T-cell (primary cell): ENCODE results near the gene POM121C. TPM values are rescaled to one million over a fixed set of nuclear protein-coding genes. Genes with fewer than 3 reads are reported as not detected.
A peak's percentile ranks its signal among the peaks of the same experiment; 100 is the strongest.
"Not testable (repeated sequence)": the region's sequence is repeated elsewhere in the genome, so short reads cannot be mapped to it uniquely, and the experiment has no call there.

ENCODE experiments used
- ATAC-seq, 4 experiments: fragments of 200-7000 bp in 3 of 4; fragments of 150-1000 bp in 1 of 4; cut with Tn5 transposase; replicated peaks in 1 of 4; 1 replicate in 3 of 4; 2 replicates in 1 of 4; pipeline ENCODE4 v1.10.0; 2021; ENCODE audit warnings: moderate library complexity in 3 of 4, mild to moderate bottlenecking in 2 of 4, moderate number of reproducible peaks in 1 of 4
- CTCF ChIA-PET, 2 donors: fragments of 300-600 bp; sonication (Branson Sonifier 250); formaldehyde crosslinking; loops; one replicate each; lab custom pipeline; 2022; ENCODE audit warnings: antibody characterized with exemption in 2 of 2; lab: Charles Lee
- POLR2A ChIA-PET, 2 donors: fragments of 300-600 bp; sonication (Branson Sonifier 250); formaldehyde crosslinking; loops; one replicate each; lab custom pipeline; 2022; ENCODE audit warnings: antibody characterized with exemption in 2 of 2; lab: Charles Lee
- DNase-seq, 35 experiments: peaks; one replicate each; pipeline versions ENCODE4 v3.0.0 to v3.0.0-alpha.2; 2013 to 2023
- H3K27ac ChIP-seq: one replicate; pipeline ENCODE4 v1.5.1; 2013; ENCODE audit warnings: low read length
- H3K27me3 ChIP-seq, 2 experiments: replicated peaks in 1 of 2; 1 replicate in 1 of 2; 2 replicates in 1 of 2; pipeline versions ENCODE4 v1.6.1 to v1.7.0; 2013; ENCODE audit warnings: low read length in 1 of 2, mixed read lengths in 1 of 2; ENCODE audit not compliant: control insufficient read depth in 2 of 2, insufficient read depth in 2 of 2; ENCODE audit errors: extremely low read depth in 1 of 2
- H3K36me3 ChIP-seq, 2 donors: 1 replicate in 1 of 2; 2 replicates in 1 of 2; pipeline versions ENCODE4 v1.6.1 to v1.7.0; 2013; ENCODE audit warnings: low read length in 1 of 2; ENCODE audit not compliant: control insufficient read depth in 2 of 2, insufficient read depth in 1 of 2; ENCODE audit errors: extremely low read depth in 1 of 2
- H3K4me1 ChIP-seq, 2 experiments: 1 replicate in 1 of 2; 2 replicates in 1 of 2; pipeline versions ENCODE4 v1.6.1 to v1.7.0; 2013; ENCODE audit warnings: low read length in 2 of 2, mixed read lengths in 1 of 2; ENCODE audit not compliant: insufficient read depth in 2 of 2, control insufficient read depth in 1 of 2; ENCODE audit errors: extremely low read depth in 1 of 2
- H3K4me3 ChIP-seq, 2 donors: 1 replicate in 1 of 2; 2 replicates in 1 of 2; pipeline versions ENCODE4 v1.5.1 to v1.7.0; 2013; ENCODE audit warnings: mild to moderate bottlenecking in 2 of 2, low read length in 1 of 2, moderate library complexity in 1 of 2; ENCODE audit not compliant: control insufficient read depth in 1 of 2; ENCODE audit errors: extremely low read depth in 1 of 2
- H3K9me3 ChIP-seq: 2 replicates; pipeline ENCODE4 v1.7.0; 2013
- H3K27ac Mint-ChIP-seq, 2 donors: one replicate each; pipeline ENCODE4 v1.8.0; 2020 to 2021; ENCODE audit warnings: mild to moderate bottlenecking in 2 of 2, mixed read lengths in 2 of 2
- H3K27me3 Mint-ChIP-seq, 2 donors: one replicate each; pipeline ENCODE4 v1.8.0; 2021 to 2022; ENCODE audit warnings: mixed read lengths in 2 of 2
- H3K36me3 Mint-ChIP-seq: one replicate; pipeline ENCODE4 v1.8.0; 2021; ENCODE audit warnings: mixed read lengths
- H3K4me1 Mint-ChIP-seq, 3 donors: one replicate each; pipeline ENCODE4 v1.8.0; 2020 to 2022; ENCODE audit warnings: mixed read lengths in 3 of 3, mild to moderate bottlenecking in 1 of 3
- H3K4me3 Mint-ChIP-seq, 3 donors: one replicate each; pipeline ENCODE4 v1.8.0; 2020 to 2022; ENCODE audit warnings: mild to moderate bottlenecking in 3 of 3, mixed read lengths in 3 of 3, moderate library complexity in 3 of 3
- H3K9me3 Mint-ChIP-seq, 3 donors: one replicate each; pipeline ENCODE4 v1.8.0; 2020 to 2022; ENCODE audit warnings: mixed read lengths in 3 of 3
- WGBS: methylation state at CpG from one replicate; pipeline ENCODE4 v1.1.5; 2013; ENCODE audit warnings: missing lambda C conversion rate; ENCODE audit not compliant: insufficient coverage; 5-methylcytosine and 5-hydroxymethylcytosine counted together
- total RNA-seq, 35 experiments: library from RNA in 6 of 35; stranded (reverse) in 6 of 35; fragments of 120-200 nt in 1 of 35; gene quantifications; one replicate each; pipeline versions ENCODE4 v1.2.1 to v1.2.4 and lab custom pipeline; 2013 to 2026

POM121C gene
- total RNA-seq, 5 donors from 2014 or later (not counting 1 experiment from before 2014, with no cell fraction given), result 76.9 to 113 (median 86.1) TPM

DNA sequence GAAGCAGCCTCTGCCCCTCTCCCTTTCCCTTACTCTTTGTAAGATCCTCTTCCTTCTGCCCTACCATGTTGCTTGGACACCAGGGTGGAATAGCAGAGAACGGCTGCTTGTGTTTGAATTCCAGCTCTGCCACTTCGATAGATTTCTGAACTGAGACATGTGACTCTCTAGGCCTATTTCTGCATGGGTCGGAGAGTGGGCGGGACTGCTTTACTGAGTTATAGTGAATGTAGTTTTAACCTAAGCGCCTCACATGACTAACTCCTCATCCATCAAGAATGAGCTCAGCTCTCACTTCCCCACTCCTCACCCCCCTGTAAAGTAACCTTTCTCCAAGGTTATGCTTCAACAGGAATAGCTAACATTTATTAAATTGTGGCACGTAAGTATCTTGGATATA is 71.9 kb downstream of the POM121C start:
- no CpG with 5 or more reads among the region's 6 CpGs for WGBS

DNA sequence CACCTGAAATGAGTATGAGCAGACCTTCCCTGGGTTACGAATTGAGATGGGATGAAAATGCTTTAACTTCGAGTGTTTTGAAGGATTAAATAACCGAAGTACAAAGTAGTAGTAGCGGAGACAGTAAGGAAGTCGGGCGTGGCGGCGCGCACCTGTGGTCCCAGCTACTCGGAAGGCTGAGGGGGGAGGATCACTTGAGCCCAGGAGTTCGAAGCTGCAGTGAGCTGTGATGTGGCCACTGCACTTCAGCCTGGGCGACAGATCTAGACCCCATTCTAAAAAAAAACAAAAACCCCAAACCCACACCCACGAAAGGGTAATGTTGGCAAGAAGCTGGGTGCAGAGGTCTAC is 75.3 kb downstream of the POM121C start:
- H3K36me3 ChIP-seq, DNase-seq, POLR2A ChIA-PET, H3K4me3 Mint-ChIP-seq, H3K27ac ChIP-seq, H3K9me3 Mint-ChIP-seq, H3K27ac Mint-ChIP-seq, H3K27me3 Mint-ChIP-seq, H3K9me3 ChIP-seq, H3K36me3 Mint-ChIP-seq, H3K4me1 ChIP-seq, H3K4me1 Mint-ChIP-seq, H3K4me3 ChIP-seq, CTCF ChIA-PET, H3K27me3 ChIP-seq: not testable (repeated sequence)
- ATAC-seq, result peak in 3 of 4 experiments; percentile 5 to 28 (median 25)
- WGBS, result no CpG with 5 or more reads among the region's 13 CpGs

More for the DNA sequence above, 71.9 kb downstream of the POM121C start:
- ATAC-seq, CTCF ChIA-PET, H3K4me1 Mint-ChIP-seq, H3K27ac Mint-ChIP-seq, H3K9me3 ChIP-seq, H3K4me3 ChIP-seq, H3K27me3 Mint-ChIP-seq, H3K4me1 ChIP-seq, H3K9me3 Mint-ChIP-seq, H3K27me3 ChIP-seq, H3K4me3 Mint-ChIP-seq, DNase-seq, H3K36me3 ChIP-seq, H3K36me3 Mint-ChIP-seq, POLR2A ChIA-PET, H3K27ac ChIP-seq: not testable (repeated sequence)

DNA sequence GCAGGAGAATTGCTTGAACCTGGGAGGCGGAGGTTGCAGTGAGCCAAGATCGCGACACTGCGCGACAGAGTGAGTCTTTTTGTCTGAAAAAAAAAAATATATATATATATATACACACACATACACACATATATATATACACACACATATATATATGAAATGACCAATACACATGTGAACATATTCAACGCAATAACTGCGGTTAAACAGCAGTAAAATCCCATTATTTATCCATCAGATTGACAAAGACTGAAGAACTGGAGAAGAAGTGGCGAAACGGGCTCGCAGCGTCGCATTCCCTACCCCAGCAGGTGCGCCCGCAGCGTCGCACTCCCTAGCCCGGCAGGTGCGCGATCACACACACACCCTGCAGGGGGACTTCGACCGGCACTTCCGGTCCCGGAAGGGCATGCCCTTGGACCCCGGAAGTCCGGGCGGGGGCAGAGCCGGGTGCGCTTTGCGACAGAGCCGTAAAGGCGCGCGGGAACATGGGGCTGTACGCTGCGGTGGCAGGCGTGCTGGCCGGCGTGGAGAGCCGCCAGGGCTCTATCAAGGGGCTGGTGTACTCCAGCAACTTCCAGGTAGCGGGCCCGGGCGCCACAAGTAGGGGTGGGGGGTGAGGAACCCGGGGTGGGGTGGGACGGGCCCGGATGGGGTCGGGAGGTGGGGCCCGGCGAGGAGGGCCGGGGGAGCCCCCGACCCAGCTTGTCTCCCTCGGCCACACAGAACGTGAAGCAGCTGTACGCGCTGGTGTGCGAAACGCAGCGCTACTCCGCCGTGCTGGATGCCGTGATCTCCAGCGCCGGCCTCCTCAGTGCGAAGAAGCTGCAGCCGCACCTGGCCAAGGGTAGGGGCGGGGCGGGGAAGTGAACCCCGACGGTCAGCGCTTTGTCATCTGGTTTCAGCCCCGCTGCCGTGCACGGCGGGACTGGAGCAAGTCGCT is 75.9 kb downstream of the POM121C start:
- CTCF ChIA-PET, result not testable (repeated sequence)
- H3K27ac Mint-ChIP-seq, result peak overlapping the region in 1 of 2 donors; percentile 72

DNA sequence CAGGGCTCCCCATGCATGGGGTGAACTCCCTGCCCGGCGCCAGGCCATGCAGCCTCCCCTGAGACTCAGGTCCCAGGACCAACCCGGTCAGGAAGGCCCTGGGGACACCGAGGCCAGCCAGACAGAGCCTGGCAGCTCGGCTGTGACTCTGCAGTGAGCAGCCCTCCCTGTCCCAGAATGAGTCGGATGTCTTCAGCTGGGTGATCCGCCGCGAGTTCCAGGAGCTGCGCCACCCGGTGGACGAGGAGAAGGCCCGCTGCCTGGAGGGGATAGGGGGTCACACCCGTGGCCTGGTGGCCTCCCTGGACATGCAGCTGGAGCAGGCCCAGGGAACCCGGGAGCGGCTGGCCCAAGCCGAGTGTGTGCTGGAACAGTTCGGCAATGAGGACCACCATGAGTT is 81.4 kb downstream of the POM121C start:
- CTCF ChIA-PET, H3K27ac ChIP-seq, POLR2A ChIA-PET, H3K9me3 ChIP-seq, H3K4me1 Mint-ChIP-seq, ATAC-seq, H3K27me3 ChIP-seq, DNase-seq, H3K4me1 ChIP-seq, H3K36me3 Mint-ChIP-seq, H3K27ac Mint-ChIP-seq, H3K36me3 ChIP-seq, H3K4me3 ChIP-seq, H3K9me3 Mint-ChIP-seq, H3K4me3 Mint-ChIP-seq, H3K27me3 Mint-ChIP-seq: not testable (repeated sequence)
- no CpG with 5 or more reads among the region's 18 CpGs for WGBS

More for the DNA sequence above, 75.9 kb downstream of the POM121C start:
- H3K36me3 ChIP-seq, H3K4me1 ChIP-seq, H3K4me1 Mint-ChIP-seq, POLR2A ChIA-PET, H3K36me3 Mint-ChIP-seq, H3K27ac ChIP-seq, DNase-seq, H3K27me3 Mint-ChIP-seq, H3K9me3 Mint-ChIP-seq, H3K27me3 ChIP-seq, H3K4me3 ChIP-seq, H3K9me3 ChIP-seq: not testable (repeated sequence)
- peak; percentile 91 to 97 (median 94) for ATAC-seq
- peak overlapping the region; percentile 56 to 71 (median 62) for H3K4me3 Mint-ChIP-seq
- no CpG with 5 or more reads among the region's 74 CpGs for WGBS

DNA sequence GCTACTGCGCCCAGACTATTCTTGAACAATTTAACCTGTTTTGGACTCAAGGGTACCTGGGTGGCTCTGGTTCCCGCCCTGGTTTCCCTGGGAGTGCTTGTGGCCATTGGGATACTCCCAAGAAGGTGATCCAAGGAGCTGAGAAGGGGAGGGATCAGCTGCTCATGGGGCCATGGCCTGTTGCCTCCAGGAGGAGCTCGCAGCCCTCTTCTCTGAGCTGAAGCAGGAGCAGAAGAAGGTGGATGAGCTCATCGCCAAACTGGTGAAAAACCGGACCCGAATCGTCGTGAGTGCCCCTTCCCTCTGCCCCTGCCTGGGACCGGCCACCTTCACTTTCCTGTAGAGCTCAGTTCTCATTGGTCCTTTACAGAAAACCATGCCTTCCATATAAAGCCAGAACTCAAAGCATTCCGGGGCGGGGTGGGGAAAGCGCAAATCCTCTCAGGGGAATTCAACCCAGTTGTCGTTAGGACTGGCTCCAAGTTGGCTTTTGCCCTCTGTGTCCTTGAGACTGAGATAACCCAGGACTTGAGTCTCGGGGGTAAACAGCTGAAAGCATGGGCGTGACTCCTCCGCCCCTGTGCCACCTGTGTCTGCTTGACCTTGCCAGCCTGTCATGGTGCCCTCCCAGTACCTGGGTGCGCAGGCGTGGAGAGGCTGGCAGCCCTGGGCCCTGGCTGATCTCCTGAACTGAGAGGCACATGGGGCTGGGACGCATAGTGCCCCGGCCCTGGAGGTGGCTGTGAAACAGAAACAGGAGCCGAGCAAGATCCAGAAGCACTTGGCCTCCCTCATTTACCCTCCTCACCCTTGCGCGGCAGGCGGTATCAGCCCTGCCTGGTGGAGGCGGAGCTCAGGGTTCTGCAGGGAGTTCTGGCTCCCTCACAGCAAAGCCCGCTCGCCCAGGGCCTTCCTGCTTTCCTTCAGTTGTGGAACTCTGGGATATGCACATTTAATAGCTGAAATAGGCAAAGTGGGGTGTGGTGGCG is 82.3 kb downstream of the POM121C start:
- ATAC-seq, H3K36me3 ChIP-seq, DNase-seq, CTCF ChIA-PET, H3K9me3 Mint-ChIP-seq, H3K27me3 Mint-ChIP-seq, H3K27ac Mint-ChIP-seq, POLR2A ChIA-PET, H3K4me1 Mint-ChIP-seq, H3K4me1 ChIP-seq, H3K4me3 Mint-ChIP-seq, H3K27ac ChIP-seq, H3K9me3 ChIP-seq, H3K27me3 ChIP-seq, H3K36me3 Mint-ChIP-seq, H3K4me3 ChIP-seq: not testable (repeated sequence)
- WGBS, result no CpG with 5 or more reads among the region's 28 CpGs

DNA sequence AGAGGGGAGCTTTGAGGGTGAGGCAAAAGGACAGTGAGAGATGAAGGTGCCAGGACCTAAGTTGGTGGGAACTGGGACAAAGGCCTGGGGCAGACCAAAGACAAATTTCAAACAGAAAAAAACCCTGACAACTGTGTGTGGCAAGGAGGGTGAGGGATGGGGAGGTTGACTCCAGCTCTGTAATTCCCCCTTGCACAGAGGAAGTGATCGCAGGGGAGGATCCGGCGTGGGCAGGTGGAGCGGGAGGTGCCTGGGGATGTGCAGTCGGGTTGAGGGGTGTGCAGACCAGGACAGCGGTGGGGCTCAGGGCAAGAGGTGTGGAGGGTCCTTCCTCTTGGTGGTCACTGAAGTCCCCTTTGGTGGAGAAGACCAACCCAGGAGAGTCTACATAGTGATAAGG is 85.5 kb downstream of the POM121C start:
- peak in 1 of 4 experiments; percentile 46 for ATAC-seq
- H3K27me3 Mint-ChIP-seq, H3K36me3 Mint-ChIP-seq, CTCF ChIA-PET, H3K4me3 ChIP-seq, H3K27me3 ChIP-seq, H3K27ac ChIP-seq, H3K4me3 Mint-ChIP-seq, H3K9me3 Mint-ChIP-seq, DNase-seq, POLR2A ChIA-PET, H3K4me1 ChIP-seq, H3K9me3 ChIP-seq, H3K27ac Mint-ChIP-seq, H3K36me3 ChIP-seq, H3K4me1 Mint-ChIP-seq: not testable (repeated sequence)
- WGBS, result no CpG with 5 or more reads among the region's 6 CpGs
